ENCODE results near the gene DYNLT5.
"Not testable (repeated sequence)": the region's sequence is repeated elsewhere in the genome, so short reads cannot be mapped to it uniquely, and the experiment has no call there.

DYNLT5 gene

GRCh38 chr1:66791621-66792610, 39.7 kb downstream of the DYNLT5 start:
- no peak for DNase-seq (ENCODE audit: low spot score)

DNA sequence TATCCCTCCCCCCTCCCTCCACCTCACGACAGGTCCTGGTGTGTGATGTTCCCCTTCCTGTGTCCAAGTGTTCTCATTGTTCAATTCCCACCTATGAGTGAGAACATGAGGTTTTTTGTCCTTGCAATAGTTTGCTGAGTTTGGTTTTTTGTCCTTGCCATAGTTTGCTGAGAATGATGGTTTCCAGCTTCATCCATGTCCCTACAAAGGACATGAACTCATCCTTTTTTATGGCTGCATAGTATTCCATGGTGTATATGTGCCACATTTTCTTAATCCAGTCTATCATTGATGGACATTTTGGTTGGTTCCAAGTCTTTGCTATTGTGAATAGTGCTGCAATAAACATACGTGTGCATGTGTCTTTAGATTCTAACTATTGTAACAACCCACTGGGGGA, 43.6 kb downstream of the DYNLT5 start:
- DNase-seq (ENCODE audit: low spot score) = not testable (repeated sequence)

GRCh38 chr1:66809245-66809644, 57.0 kb downstream of the DYNLT5 start:
- no peak for DNase-seq (ENCODE audit: low spot score)

DNA sequence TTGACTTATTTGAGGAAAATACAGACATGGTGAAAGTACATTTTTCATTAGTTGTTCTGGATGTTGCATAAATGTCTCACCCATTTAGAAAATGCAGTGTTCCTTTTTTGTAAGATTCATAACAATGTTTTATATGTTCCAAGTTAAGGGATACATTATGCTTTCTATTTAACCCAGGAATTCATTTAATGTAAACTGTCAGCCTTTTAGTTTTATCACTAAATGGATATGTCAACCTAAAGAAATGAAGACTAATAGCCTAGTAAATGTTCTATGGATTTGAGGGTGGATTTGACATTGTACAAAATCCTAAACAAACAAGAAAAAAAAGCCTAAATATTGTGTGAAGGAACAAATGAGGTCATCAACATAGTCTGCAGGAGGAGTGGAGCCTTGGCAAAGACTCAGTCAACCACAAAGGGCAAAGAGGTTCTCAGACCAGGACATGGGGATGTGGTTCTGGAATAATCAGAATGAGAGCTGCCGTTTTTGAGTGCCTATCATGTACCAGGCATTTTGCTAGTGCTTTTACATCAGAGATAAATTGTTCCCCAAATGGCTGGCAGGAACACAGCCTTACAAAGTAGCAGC, 57.6 kb downstream of the DYNLT5 start:
- no peak for DNase-seq (ENCODE audit: low spot score)

GRCh38 chr1:66824771-66825170, 72.5 kb downstream of the DYNLT5 start:
- DNase-seq (ENCODE audit: low spot score) = no peak
